Measurements from ENCODE around the gene B4GALNT3. TPM values are rescaled to one million over a fixed set of nuclear protein-coding genes. Genes with fewer than 3 reads are reported as not detected.

B4GALNT3 gene
- total RNA-seq, 4 donors from 2014 or later = 7.9 to 14.1 (median 9.8) TPM

DNA sequence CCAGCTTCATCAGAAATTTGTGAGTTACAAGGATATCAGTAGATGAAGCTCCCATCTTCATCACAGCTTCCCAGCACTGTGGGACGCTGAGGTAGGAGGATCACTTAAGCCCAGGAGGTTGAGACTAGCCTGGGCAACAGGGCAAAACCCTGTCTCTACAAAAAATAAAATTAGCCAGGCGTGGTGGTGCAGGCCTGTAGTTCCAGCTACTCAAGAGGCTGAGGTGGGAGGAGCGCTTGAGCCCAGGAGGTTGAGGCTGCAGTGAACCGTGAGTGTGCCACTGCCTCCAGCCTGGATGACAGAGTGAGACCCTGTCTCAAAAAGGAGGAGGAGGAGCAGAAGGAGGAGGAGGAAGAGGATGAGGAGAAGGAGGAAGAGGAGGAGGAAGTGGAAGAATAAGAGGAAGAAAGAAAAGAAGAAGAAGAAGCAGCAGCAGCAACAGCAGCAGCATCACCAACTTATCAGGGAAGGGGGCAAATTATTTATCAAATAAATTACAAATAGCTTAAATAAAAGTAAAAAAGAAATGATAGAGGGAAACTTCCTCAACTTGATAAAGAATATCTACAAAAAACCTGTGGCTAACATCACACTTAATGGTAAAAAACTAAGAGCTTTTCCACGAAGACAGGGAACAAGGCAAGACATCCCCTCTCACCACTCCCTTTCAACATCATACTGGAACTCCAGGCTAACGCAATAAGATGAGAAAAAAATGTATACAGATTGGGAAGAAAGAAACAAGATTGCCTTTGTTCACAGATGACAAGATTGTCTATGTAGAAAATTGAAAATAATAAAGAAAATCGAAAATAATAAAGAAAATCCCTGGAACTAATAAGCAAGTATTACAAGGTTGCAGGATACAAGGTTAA lies 133.9 kb downstream of the B4GALNT3 start:
- Histone ChIP-seq H3K4me3 (no peak overlapping the region), H3K4me1 (no peaks in the 10 kb centered on the region), H3K27ac (no peak overlapping the region), H3K9me3 (peaks cover 0 to 3% (median 0%) of the 10 kb centered on the region in 4 donors), H3K27me3 (no peaks in the 10 kb centered on the region), H3K36me3 (no peaks in the 10 kb centered on the region)
- no peak for TF ChIP-seq POLR2A (IDR thresholded peaks at IDR 0.05)
- TF ChIP-seq EP300 (IDR thresholded peaks at IDR 0.05) = no peak
- TF ChIP-seq, protein P1, sequence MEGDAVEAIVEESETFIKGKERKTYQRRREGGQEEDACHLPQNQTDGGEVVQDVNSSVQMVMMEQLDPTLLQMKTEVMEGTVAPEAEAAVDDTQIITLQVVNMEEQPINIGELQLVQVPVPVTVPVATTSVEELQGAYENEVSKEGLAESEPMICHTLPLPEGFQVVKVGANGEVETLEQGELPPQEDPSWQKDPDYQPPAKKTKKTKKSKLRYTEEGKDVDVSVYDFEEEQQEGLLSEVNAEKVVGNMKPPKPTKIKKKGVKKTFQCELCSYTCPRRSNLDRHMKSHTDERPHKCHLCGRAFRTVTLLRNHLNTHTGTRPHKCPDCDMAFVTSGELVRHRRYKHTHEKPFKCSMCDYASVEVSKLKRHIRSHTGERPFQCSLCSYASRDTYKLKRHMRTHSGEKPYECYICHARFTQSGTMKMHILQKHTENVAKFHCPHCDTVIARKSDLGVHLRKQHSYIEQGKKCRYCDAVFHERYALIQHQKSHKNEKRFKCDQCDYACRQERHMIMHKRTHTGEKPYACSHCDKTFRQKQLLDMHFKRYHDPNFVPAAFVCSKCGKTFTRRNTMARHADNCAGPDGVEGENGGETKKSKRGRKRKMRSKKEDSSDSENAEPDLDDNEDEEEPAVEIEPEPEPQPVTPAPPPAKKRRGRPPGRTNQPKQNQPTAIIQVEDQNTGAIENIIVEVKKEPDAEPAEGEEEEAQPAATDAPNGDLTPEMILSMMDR (IDR thresholded peaks at IDR 0.05) = no peak
- WGBS, 2 donors = 72 to 76% methylated on average over 7 of the region's 7 CpGs
- no peak for DNase-seq (ENCODE audit: low spot score in 2 of 2)

DNA sequence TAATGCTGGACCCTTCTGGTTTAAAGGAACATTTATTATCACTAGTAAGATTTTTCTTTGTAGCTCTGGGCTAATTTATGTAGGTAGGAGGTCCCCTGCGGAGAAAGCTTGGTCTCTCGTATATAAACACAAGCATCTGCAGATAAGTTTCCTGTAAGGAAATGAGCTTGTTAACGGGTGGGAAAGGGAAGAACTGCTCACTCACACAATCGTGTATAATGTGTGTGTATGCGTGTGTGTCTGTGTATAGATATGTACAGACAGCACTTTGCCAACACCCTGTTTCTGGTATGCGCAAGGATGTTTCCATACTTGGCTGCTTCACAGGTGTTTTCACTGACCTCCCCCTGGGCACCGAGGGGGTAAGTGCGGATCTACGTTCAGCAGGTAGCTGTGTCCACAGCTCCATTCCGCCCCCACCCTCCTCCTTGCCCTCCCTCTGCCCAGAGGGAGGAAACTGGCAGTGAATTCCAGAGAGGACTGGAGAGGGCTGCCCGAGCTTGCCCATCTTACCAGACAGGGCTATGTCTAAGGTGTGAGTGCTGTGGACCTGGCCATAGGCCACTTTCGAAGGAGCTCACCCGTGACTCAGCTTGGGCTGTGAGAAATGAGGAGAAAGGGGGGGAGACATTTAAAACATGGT lies 138.3 kb downstream of the B4GALNT3 start:
- TF ChIP-seq EP300 (IDR thresholded peaks at IDR 0.05) (no peak), POLR2A (IDR thresholded peaks at IDR 0.05) (no peak)
- TF ChIP-seq, protein P1 (IDR thresholded peaks at IDR 0.05) = no peak
- no peak for DNase-seq (ENCODE audit: low spot score in 2 of 2)
- Histone ChIP-seq H3K27ac (no peak overlapping the region), H3K27me3 (no peaks in the 10 kb centered on the region), H3K4me3 (no peak overlapping the region), H3K36me3 (no peaks in the 10 kb centered on the region), H3K9me3 (no peaks in the 10 kb centered on the region), H3K4me1 (no peaks in the 10 kb centered on the region)
- 64 to 71% methylated on average over 13 of the region's 13 CpGs for WGBS, 2 donors

DNA sequence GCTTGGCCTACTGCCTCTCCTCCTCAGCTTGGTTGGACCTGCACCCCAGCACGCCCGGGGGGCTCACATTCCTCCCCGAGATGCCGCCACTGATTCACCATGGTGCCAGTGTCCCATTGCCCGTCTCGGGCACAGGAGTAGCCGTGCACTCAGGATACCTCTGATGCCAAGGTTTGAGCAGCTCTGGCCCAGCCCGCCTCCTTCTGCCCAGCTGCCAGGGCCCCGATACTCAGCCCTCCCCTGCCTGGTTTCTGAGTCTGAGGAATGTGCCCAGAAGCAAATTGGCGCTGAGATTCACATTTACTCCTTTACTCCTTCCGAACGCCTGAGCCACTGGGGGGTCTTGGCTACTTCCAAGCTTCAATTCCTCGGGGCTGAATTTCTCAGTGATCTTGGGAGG lies 140.0 kb downstream of the B4GALNT3 start:
- Histone ChIP-seq H3K27me3 (no peaks in the 10 kb centered on the region), H3K4me1 (no peaks in the 10 kb centered on the region), H3K36me3 (no peaks in the 10 kb centered on the region), H3K9me3 (no peaks in the 10 kb centered on the region), H3K27ac (no peak overlapping the region), H3K4me3 (no peak overlapping the region)
- no peak for DNase-seq (ENCODE audit: low spot score in 2 of 2)
- no peak for TF ChIP-seq EP300 (IDR thresholded peaks at IDR 0.05)
- no peak for TF ChIP-seq POLR2A (IDR thresholded peaks at IDR 0.05)
- TF ChIP-seq, protein P1 (IDR thresholded peaks at IDR 0.05) = no peak
- WGBS, 2 donors = 83 to 90% methylated on average over 9 to 13 of the region's 13 CpGs

DNA sequence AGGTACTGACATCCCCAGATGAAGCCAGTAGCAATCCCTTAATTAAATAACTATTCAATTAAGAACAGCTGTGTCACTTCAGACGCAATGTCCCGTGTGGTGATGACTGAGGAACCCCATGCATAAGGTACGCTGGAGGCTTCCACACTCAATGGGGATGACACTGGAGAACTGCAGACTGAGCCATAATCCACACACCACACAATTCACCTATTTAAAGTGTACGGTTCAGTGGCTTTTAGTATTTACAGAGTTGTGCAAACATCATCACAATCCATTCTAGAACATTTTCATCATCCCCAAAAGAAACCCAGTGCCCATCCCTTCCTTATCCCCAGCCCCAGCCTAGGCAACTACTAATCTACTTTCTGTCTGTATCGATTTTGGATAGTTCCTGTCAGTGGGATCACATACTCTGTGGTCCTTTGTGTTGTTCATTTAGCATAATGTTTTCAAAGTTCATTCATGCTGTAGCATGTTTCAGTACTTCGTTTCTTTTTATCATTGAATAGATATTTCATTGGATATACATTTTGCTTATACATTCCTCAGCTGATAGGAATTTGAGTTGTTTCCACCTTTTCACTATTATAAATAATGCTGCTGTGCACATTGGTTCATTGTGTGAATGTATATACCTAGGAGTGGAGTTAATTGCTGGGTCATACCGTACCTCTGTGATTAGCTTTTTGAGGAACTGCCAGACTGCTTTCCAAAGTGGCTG lies 142.4 kb downstream of the B4GALNT3 start:
- DNase-seq (ENCODE audit: low spot score in 2 of 2) = no peak
- Histone ChIP-seq H3K9me3 (no peaks in the 10 kb centered on the region), H3K27me3 (no peaks in the 10 kb centered on the region), H3K27ac (no peak overlapping the region), H3K4me3 (no peak overlapping the region), H3K4me1 (no peaks in the 10 kb centered on the region), H3K36me3 (no peaks in the 10 kb centered on the region)
- TF ChIP-seq POLR2A (IDR thresholded peaks at IDR 0.05) (no peak), EP300 (IDR thresholded peaks at IDR 0.05) (no peak)
- TF ChIP-seq, protein P1 (IDR thresholded peaks at IDR 0.05) = no peak
- WGBS, 2 donors = 78 to 83% methylated on average over 7 of the region's 7 CpGs

Data from tibial nerve (tissue), 4 donors.